Esophagus muscularis mucosa (tissue), 3 donors: ENCODE measurements around the gene SHOC2.

Source experiments
- POLR2A ChIP-seq: fragments of 450-650 bp; IDR thresholded peaks from one replicate; pipeline ENCODE4 v1.6.1; 2017; ENCODE audit warnings: antibody characterized with exemption, moderate library complexity, mild to moderate bottlenecking, low read depth
- POLR2AphosphoS5 ChIP-seq, 2 donors: sonication (generic); formaldehyde crosslinking; IDR thresholded peaks; one replicate each; pipeline ENCODE4 v1.6.1; 2017; ENCODE audit warnings: antibody characterized with exemption in 2 of 2
- TF ChIP-seq, protein P1 (sequence below), 3 experiments: fragments of 200-600 bp in 2 of 3; fragments of 450-650 bp in 1 of 3; sonication (generic) in 2 of 3; IDR thresholded peaks; one replicate each; pipeline ENCODE4 v1.5.1; 2017 to 2019; ENCODE audit warnings: antibody characterized with exemption in 3 of 3, mild to moderate bottlenecking in 2 of 3, moderate library complexity in 1 of 3

DNA sequence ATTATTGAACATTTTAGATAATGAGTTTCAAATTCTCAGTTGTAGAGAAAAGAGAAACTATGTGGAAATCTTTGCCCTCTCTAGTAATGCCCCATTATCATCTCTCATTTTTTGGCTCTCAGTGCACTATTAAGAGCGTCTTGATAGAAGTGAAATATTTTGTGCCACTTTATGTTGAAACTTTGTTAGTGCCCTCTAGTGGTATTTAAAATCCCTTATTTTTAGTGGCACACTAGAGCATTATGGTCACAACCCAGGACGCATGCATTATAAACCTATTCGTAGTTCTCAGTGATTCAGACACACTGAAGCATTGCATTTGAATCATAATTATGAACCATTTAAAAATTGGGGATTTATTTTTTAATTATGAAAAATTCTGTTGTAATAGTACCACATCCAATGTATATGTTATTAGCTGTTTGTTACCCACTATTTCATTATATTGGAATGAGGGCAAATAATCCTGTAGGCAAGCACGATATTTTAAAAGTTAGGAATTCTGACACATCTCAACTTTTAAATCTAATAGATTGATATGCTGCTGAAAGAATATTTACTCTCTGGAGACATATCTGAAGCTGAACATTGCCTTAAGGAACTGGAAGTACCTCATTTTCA, 25.7 kb upstream of the SHOC2 start:
- TF ChIP-seq, protein P1, sequence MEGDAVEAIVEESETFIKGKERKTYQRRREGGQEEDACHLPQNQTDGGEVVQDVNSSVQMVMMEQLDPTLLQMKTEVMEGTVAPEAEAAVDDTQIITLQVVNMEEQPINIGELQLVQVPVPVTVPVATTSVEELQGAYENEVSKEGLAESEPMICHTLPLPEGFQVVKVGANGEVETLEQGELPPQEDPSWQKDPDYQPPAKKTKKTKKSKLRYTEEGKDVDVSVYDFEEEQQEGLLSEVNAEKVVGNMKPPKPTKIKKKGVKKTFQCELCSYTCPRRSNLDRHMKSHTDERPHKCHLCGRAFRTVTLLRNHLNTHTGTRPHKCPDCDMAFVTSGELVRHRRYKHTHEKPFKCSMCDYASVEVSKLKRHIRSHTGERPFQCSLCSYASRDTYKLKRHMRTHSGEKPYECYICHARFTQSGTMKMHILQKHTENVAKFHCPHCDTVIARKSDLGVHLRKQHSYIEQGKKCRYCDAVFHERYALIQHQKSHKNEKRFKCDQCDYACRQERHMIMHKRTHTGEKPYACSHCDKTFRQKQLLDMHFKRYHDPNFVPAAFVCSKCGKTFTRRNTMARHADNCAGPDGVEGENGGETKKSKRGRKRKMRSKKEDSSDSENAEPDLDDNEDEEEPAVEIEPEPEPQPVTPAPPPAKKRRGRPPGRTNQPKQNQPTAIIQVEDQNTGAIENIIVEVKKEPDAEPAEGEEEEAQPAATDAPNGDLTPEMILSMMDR (IDR thresholded peaks at IDR 0.05), result peak; percentile 61 to 72 (median 70)
- TF ChIP-seq POLR2AphosphoS5 (IDR thresholded peaks at IDR 0.05), result no peak
- TF ChIP-seq POLR2A, result no peak
